Pons (tissue), 1 donor: ENCODE measurements around the gene NCLN.
"Not testable (repeated sequence)": the region's sequence is repeated elsewhere in the genome, so short reads cannot be mapped to it uniquely, and the experiment has no call there.

Experiments
- DNase-seq: peaks from one replicate; pipeline ENCODE4 v3.0.0-alpha.2; 2016; ENCODE audit warnings: low spot score

Gene NCLN

GRCh38 chr19:3185461-3186159 lies at the start of gene NCLN:
NCLN (plus strand) TSS chr19:3185930; CDS start chr19:3186031, 101 bp downstream.
- peak; percentile 99 for DNase-seq

GRCh38 chr19:3135961-3136683 lies 49.6 kb upstream of the NCLN start, which contains the start of gene GNA15:
GNA15 (plus strand) TSS chr19:3136033; CDS start chr19:3136451, 418 bp downstream.
- no peak for DNase-seq

- DNase-seq: no peak
Observed at GRCh38 chr19:3136684-3137055, 49.1 kb upstream of the NCLN start.

GRCh38 chr19:3137119-3137518 lies 48.6 kb upstream of the NCLN start:
- DNase-seq: no peak

- DNase-seq: no peak
Observed at GRCh38 chr19:3138268-3138667, 47.5 kb upstream of the NCLN start.

GRCh38 chr19:3140667-3141038 lies 45.1 kb upstream of the NCLN start:
- no peak for DNase-seq

- DNase-seq: no peak
Observed at GRCh38 chr19:3142292-3142670, 43.4 kb upstream of the NCLN start.

- no peak for DNase-seq
Observed at GRCh38 chr19:3142781-3143337, 42.9 kb upstream of the NCLN start.

GRCh38 chr19:3145909-3146676 lies 39.6 kb upstream of the NCLN start:
- peak; percentile 41 for DNase-seq

- DNase-seq: no peak
Observed at GRCh38 chr19:3146677-3147100, 39.0 kb upstream of the NCLN start.

GRCh38 chr19:3148503-3148902 lies 37.2 kb upstream of the NCLN start:
- no peak for DNase-seq

GRCh38 chr19:3149089-3149488 lies 36.6 kb upstream of the NCLN start:
- DNase-seq: no peak

GRCh38 chr19:3149526-3150505 lies 35.9 kb upstream of the NCLN start:
- no peak for DNase-seq

- no peak for DNase-seq
Observed at GRCh38 chr19:3150739-3151329, 34.9 kb upstream of the NCLN start.

- no peak for DNase-seq
Observed at GRCh38 chr19:3151563-3152418, 33.9 kb upstream of the NCLN start.

- DNase-seq: no peak
Observed at GRCh38 chr19:3152419-3152780, 33.3 kb upstream of the NCLN start.

GRCh38 chr19:3153286-3154230 lies 32.2 kb upstream of the NCLN start:
- DNase-seq: no peak

- DNase-seq: not testable (repeated sequence)
Observed at GRCh38 chr19:3154447-3154846, 31.3 kb upstream of the NCLN start.
